ENCODE data around the gene AZI2. TPM values are rescaled to one million over a fixed set of nuclear protein-coding genes. Genes with fewer than 3 reads are reported as not detected.

Gene AZI2
- total RNA-seq, 1 donor from 2014 or later: 84.6 TPM

DNA sequence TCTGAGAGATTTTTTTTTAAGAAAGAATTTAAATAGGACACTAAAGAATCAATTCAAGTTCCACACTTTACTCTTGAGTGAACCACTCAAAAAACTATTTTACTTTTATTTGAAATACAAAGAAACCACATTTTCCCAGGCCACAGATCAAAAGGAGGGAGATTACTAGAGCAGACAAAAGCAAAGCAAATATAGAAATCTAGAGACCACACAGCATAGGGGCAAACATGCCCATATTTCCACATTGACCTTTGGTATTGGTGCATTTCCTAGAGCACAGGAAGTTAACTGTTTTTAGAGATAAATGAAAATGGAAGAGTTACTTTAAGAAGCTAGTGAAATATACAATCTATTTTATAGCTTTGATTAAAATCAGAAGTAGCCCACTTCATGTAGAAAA lies 27.6 kb downstream of the AZI2 start:
- DNase-seq (no peak), ATAC-seq (no peak)
- TF ChIP-seq CTCF (IDR thresholded peaks at IDR 0.05): no peak
- Histone ChIP-seq H3K4me3 (no peak overlapping the region), H3K27ac (no peak overlapping the region), H3K4me1 (no peaks in the 10 kb centered on the region), H3K9me3 (no peaks in the 10 kb centered on the region), H3K27me3 (no peaks in the 10 kb centered on the region), H3K36me3 (peaks cover 47% of the 10 kb centered on the region)
- intact Hi-C loops (cut with DNase I): no loop called here

GRCh38 chr3:28317438-28318022 lies 31.1 kb downstream of the AZI2 start:
- TF ChIP-seq CTCF (IDR thresholded peaks at IDR 0.05): peak; percentile 70
- H3K4me3 ChIP-seq: no peak overlapping the region
- DNase-seq: no peak
- no peak overlapping the region for H3K27ac ChIP-seq
- no peaks in the 10 kb centered on the region for H3K9me3 ChIP-seq
- peak; percentile 89 for ATAC-seq
- H3K27me3 ChIP-seq: no peaks in the 10 kb centered on the region
- H3K4me1 ChIP-seq: no peaks in the 10 kb centered on the region
- H3K36me3 ChIP-seq: peaks cover 13% of the 10 kb centered on the region
- intact Hi-C loops (cut with DNase I): no loop called here

- no peak for DNase-seq
- no peak for ATAC-seq
- Histone ChIP-seq H3K27me3 (no peaks in the 10 kb centered on the region), H3K27ac (no peak overlapping the region), H3K4me3 (no peak overlapping the region), H3K36me3 (peaks cover 12% of the 10 kb centered on the region), H3K4me1 (no peaks in the 10 kb centered on the region), H3K9me3 (no peaks in the 10 kb centered on the region)
- intact Hi-C loops (cut with DNase I): no loop called here
- TF ChIP-seq CTCF (IDR thresholded peaks at IDR 0.05): no peak
These were observed 32.4 kb downstream of the AZI2 start for GRCh38 chr3:28316226-28316625.

DNA sequence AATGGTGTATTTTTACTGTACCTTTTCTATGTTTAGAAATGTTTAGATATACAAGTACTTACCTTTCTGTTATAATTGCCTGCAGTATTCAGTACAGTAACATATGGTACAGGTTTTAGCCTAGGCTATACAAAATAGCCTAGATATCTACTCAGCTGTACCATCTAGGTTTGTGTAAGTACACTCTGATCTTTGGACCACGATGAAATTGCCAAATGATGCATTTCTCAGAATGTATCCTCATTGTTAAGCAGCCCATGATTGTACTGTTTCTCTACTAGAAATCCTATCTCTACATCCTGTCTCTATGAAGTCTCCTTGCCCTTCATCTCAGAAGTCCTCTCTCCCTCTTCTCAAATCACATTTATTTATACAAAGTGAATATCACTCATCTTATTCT lies 32.9 kb downstream of the AZI2 start:
- no peak overlapping the region for H3K27ac ChIP-seq
- no peak overlapping the region for H3K4me3 ChIP-seq
- no peaks in the 10 kb centered on the region for H3K4me1 ChIP-seq
- H3K36me3 ChIP-seq: peaks cover 12% of the 10 kb centered on the region
- intact Hi-C loops (cut with DNase I): no loop called here
- H3K9me3 ChIP-seq: no peaks in the 10 kb centered on the region
- no peak for ATAC-seq
- H3K27me3 ChIP-seq: no peaks in the 10 kb centered on the region
- no peak for TF ChIP-seq CTCF (IDR thresholded peaks at IDR 0.05)
- DNase-seq: no peak

DNA sequence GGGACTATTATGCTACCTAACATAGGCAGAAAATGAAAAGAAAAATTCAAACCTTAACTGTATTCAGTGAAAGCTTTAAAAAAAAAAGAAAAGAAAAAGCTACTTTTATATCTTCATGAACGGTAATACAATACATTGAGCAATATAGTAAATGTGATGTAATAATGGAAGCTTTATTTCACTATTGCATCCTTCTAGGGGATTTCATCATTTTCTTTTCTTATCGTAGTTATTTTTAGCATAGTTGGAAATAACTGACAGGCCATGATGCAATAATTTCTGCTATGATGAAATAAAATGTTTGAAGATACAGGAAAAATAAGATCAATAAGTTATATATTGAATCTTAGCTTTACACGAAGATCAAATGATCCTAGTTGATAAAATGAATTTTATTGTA lies 40.4 kb downstream of the AZI2 start:
- no peak overlapping the region for H3K27ac ChIP-seq
- no peak for ATAC-seq
- H3K27me3 ChIP-seq: no peaks in the 10 kb centered on the region
- no peak for DNase-seq
- H3K36me3 ChIP-seq: no peaks in the 10 kb centered on the region
- H3K4me1 ChIP-seq: no peaks in the 10 kb centered on the region
- H3K9me3 ChIP-seq: no peaks in the 10 kb centered on the region
- no peak for TF ChIP-seq CTCF (IDR thresholded peaks at IDR 0.05)
- no peak overlapping the region for H3K4me3 ChIP-seq
- intact Hi-C loops (cut with DNase I): no loop called here

DNA sequence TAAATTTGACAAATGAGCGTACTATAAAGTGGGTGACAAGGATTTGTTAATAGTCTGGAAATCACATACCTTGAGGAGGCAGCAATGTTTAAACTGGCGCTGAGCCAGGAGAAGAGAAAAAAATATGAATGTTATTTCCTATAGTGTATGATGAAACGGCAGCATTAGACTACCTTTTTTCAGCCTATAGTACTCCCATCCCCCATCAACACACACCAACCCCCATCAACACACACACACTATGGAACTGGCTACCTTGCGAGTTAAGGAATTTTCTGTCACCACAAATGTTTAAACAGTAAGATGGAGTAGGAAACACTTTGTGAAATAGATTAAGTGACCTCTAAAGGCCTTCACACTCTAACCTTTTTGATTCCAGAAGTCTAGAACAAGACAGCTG lies 46.9 kb downstream of the AZI2 start:
- ATAC-seq: peak; percentile 67
- no peak for TF ChIP-seq CTCF (IDR thresholded peaks at IDR 0.05)
- no peak for DNase-seq
- intact Hi-C loops (cut with DNase I): no loop called here
- no peak overlapping the region for H3K4me3 ChIP-seq
- no peaks in the 10 kb centered on the region for H3K27me3 ChIP-seq
- no peak overlapping the region for H3K27ac ChIP-seq
- H3K9me3 ChIP-seq: no peaks in the 10 kb centered on the region
- H3K4me1 ChIP-seq: no peaks in the 10 kb centered on the region
- H3K36me3 ChIP-seq: no peaks in the 10 kb centered on the region
